Measurements from ENCODE around the gene FAM25A. TPM values are rescaled to one million over a fixed set of nuclear protein-coding genes. Genes with fewer than 3 reads are reported as not detected.

FAM25A gene
- total RNA-seq, 1 experiment from 2014 or later, result not detected

GRCh38 chr10:87068281-87068680 is 48.2 kb downstream of the FAM25A start:
- in situ Hi-C loops (cut with HindIII; ENCODE audit: low pct_unique_long_range_greater_than_20kb, low sequenced_read_pairs), result no loop called here
- BruUV-seq (replicated peaks), result no TSS peak

GRCh38 chr10:87072449-87072848 is 52.4 kb downstream of the FAM25A start:
- in situ Hi-C loops (cut with HindIII; ENCODE audit: low pct_unique_long_range_greater_than_20kb, low sequenced_read_pairs), result no loop called here
- no peak for DNase-seq (ENCODE audit: low read depth, low spot score)
- BruUV-seq (replicated peaks), result no TSS peak
- Histone ChIP-seq H3K4me3 (ENCODE audit: low read depth in 2 of 2, low read length in 2 of 2) (no peak overlapping the region), H3K9me3 (ENCODE audit: control insufficient read depth, insufficient read depth, low read depth, low read length) (no peaks in the 10 kb centered on the region), H3K4me1 (ENCODE audit: control insufficient read depth, insufficient read depth, low read length) (no peaks in the 10 kb centered on the region), H3K27ac (ENCODE audit: low read length) (no peak overlapping the region), H3K27me3 (ENCODE audit: control insufficient read depth, insufficient read depth, low read length) (no peaks in the 10 kb centered on the region), H3K36me3 (ENCODE audit: control insufficient read depth, insufficient read depth, low read length) (peaks cover 6% of the 10 kb centered on the region)
- no peak for ATAC-seq
- POLR2A ChIA-PET, result no interaction called here
- CTCF ChIA-PET, result no interaction called here
- TF ChIP-seq POLR2AphosphoS5 (IDR thresholded peaks at IDR 0.05; ENCODE audit: low read depth, low read length) (no peak), TCF7L2 (IDR thresholded peaks at IDR 0.05; ENCODE audit: low read depth, low read length) (no peak), SIN3A (IDR thresholded peaks at IDR 0.05; ENCODE audit: borderline replicate concordance, insufficient read depth, low read depth, low read length) (no peak), REST (IDR thresholded peaks at IDR 0.05; ENCODE audit: insufficient read depth in 1 of 2, low read depth in 2 of 2, low read length in 1 of 2) (no peak), CTCF (IDR thresholded peaks at IDR 0.05) (no peak)
- intact Hi-C loops (cut with micrococcal nuclease; ENCODE audit: unreplicated experiment), result no loop called here

More at GRCh38 chr10:87068281-87068680, 48.2 kb downstream of the FAM25A start:
- Histone ChIP-seq H3K27me3 (ENCODE audit: control insufficient read depth, insufficient read depth, low read length) (no peaks in the 10 kb centered on the region), H3K36me3 (ENCODE audit: control insufficient read depth, insufficient read depth, low read length) (peaks cover 6% of the 10 kb centered on the region), H3K4me3 (ENCODE audit: low read depth in 2 of 2, low read length in 2 of 2) (no peak overlapping the region), H3K27ac (ENCODE audit: low read length) (no peak overlapping the region), H3K9me3 (ENCODE audit: control insufficient read depth, insufficient read depth, low read depth, low read length) (no peaks in the 10 kb centered on the region), H3K4me1 (ENCODE audit: control insufficient read depth, insufficient read depth, low read length) (no peaks in the 10 kb centered on the region)
- ChIA-PET POLR2A (no interaction called here), CTCF (no interaction called here)
- ATAC-seq, result no peak
- intact Hi-C loops (cut with micrococcal nuclease; ENCODE audit: unreplicated experiment), result no loop called here
- TF ChIP-seq REST (IDR thresholded peaks at IDR 0.05; ENCODE audit: insufficient read depth in 1 of 2, low read depth in 2 of 2, low read length in 1 of 2) (no peak), CTCF (IDR thresholded peaks at IDR 0.05) (no peak), SIN3A (IDR thresholded peaks at IDR 0.05; ENCODE audit: borderline replicate concordance, insufficient read depth, low read depth, low read length) (no peak), TCF7L2 (IDR thresholded peaks at IDR 0.05; ENCODE audit: low read depth, low read length) (no peak), POLR2AphosphoS5 (IDR thresholded peaks at IDR 0.05; ENCODE audit: low read depth, low read length) (no peak)
- no peak for DNase-seq (ENCODE audit: low read depth, low spot score)

Other genes with a start within 250 kb of the FAM25A start
- 1.0 TPM for gene MMRN2, start 62.7 kb upstream of the FAM25A start, total RNA-seq (2021; ENCODE audit: unreplicated experiment)
- 5.2 TPM for gene SNCG, start 61.7 kb upstream of the FAM25A start, total RNA-seq (2021; ENCODE audit: unreplicated experiment)
- gene ADIRF, start 51.8 kb upstream of the FAM25A start, total RNA-seq (2021; ENCODE audit: unreplicated experiment), result 14.8 TPM
- gene GLUD1, start 74.5 kb downstream of the FAM25A start, total RNA-seq (2021; ENCODE audit: unreplicated experiment), result 138 TPM
- 45.2 TPM for gene SHLD2, start 74.9 kb downstream of the FAM25A start, total RNA-seq (2021; ENCODE audit: unreplicated experiment)
- 0.21 TPM for gene NUTM2A, start 205.2 kb downstream of the FAM25A start, total RNA-seq (2021; ENCODE audit: unreplicated experiment)